Measurements from ENCODE around the gene RPA1. TPM values are rescaled to one million over a fixed set of nuclear protein-coding genes. Genes with fewer than 3 reads are reported as not detected.
"Not testable (repeated sequence)": the region's sequence is repeated elsewhere in the genome, so short reads cannot be mapped to it uniquely, and the experiment has no call there.

Gene RPA1
- total and polyA plus RNA-seq, 7 experiments from 2014 or later = 57.8 to 264 (median 85.2) TPM

- Mint-ChIP-seq H3K27me3 (no peaks in the 10 kb centered on the region), H3K9me3 (no peaks in the 10 kb centered on the region), H3K27ac (peak overlapping the region in 1 of 9 donors; percentile 2), H3K4me3 (no peak overlapping the region), H3K36me3 (peaks cover 0 to 24% (median 10%) of the 10 kb centered on the region in 5 donors), H3K4me1 (peaks cover 10 to 21% (median 14%) of the 10 kb centered on the region in 7 donors)
- ChIA-PET CTCF (no interaction called here), POLR2A (interaction anchor here (0.8 kb wide), 1 partner anchor 13 kb away, joined by 7 read pairs; no protein-coding TSS in a partner anchor)
- Histone ChIP-seq H3K27ac (ENCODE audit: low read depth, low read length) (no peak overlapping the region), H3K9me3 (ENCODE audit: control insufficient read depth in 2 of 3, low read length in 3 of 3) (no peaks in the 10 kb centered on the region), H3K36me3 (ENCODE audit: control insufficient read depth in 2 of 3, insufficient read depth in 3 of 3, low read length in 3 of 3) (peaks cover 0 to 31% (median 0%) of the 10 kb centered on the region in 3 experiments), H3K4me1 (ENCODE audit: control insufficient read depth in 2 of 2, insufficient read depth in 2 of 2, low read length in 2 of 2) (no peaks in the 10 kb centered on the region), H3K27me3 (ENCODE audit: control insufficient read depth in 2 of 2, insufficient read depth in 2 of 2, low read length in 2 of 2) (no peaks in the 10 kb centered on the region), H3K4me3 (ENCODE audit: low read length) (no peak overlapping the region)
- intact Hi-C loops (cut with micrococcal nuclease) = no loop called here
- ATAC-seq (no peak), DNase-seq (no peak)
These were observed 32.5 kb upstream of the RPA1 start for GRCh38 chr17:1797323-1797722.

- CTCF ChIA-PET = not testable (repeated sequence)
- POLR2A ChIA-PET = interaction anchor here (0.8 kb wide), 1 partner anchor 14 kb away, joined by 7 read pairs; no protein-coding TSS in a partner anchor
These were observed 32.0 kb upstream of the RPA1 start for GRCh38 chr17:1797846-1798245.

GRCh38 chr17:1800240-1800639 is 29.6 kb upstream of the RPA1 start:
- H3K4me3 ChIP-seq (ENCODE audit: low read length) = no peak overlapping the region
- intact Hi-C loops (cut with micrococcal nuclease) = no loop called here
- Mint-ChIP-seq H3K4me3 (no peak overlapping the region), H3K4me1 (peaks cover 7 to 11% (median 10%) of the 10 kb centered on the region in 7 donors), H3K27ac (peak overlapping the region in 1 of 9 donors; percentile 48), H3K36me3 (peaks cover 0 to 36% (median 12%) of the 10 kb centered on the region in 5 donors), H3K9me3 (no peaks in the 10 kb centered on the region), H3K27me3 (no peaks in the 10 kb centered on the region)
- H3K9me3 ChIP-seq (ENCODE audit: control insufficient read depth in 2 of 3, low read length in 3 of 3) = no peaks in the 10 kb centered on the region
- no peaks in the 10 kb centered on the region for H3K4me1 ChIP-seq (ENCODE audit: control insufficient read depth in 2 of 2, insufficient read depth in 2 of 2, low read length in 2 of 2)
- CTCF ChIA-PET = no interaction called here
- ATAC-seq = no peak
- peaks cover 3 to 49% (median 5%) of the 10 kb centered on the region in 3 experiments for H3K36me3 ChIP-seq (ENCODE audit: control insufficient read depth in 2 of 3, insufficient read depth in 3 of 3, low read length in 3 of 3)
- no peak overlapping the region for H3K27ac ChIP-seq (ENCODE audit: low read depth, low read length)
- POLR2A ChIA-PET = no interaction called here
- H3K27me3 ChIP-seq (ENCODE audit: control insufficient read depth in 2 of 2, insufficient read depth in 2 of 2, low read length in 2 of 2) = no peaks in the 10 kb centered on the region
- no peak for DNase-seq

More at GRCh38 chr17:1797846-1798245, 32.0 kb upstream of the RPA1 start:
- H3K9me3 ChIP-seq (ENCODE audit: control insufficient read depth in 2 of 3, low read length in 3 of 3); intact Hi-C loops (cut with micrococcal nuclease); H3K4me1 ChIP-seq (ENCODE audit: control insufficient read depth in 2 of 2, insufficient read depth in 2 of 2, low read length in 2 of 2); H3K27me3 Mint-ChIP-seq; H3K27ac Mint-ChIP-seq; H3K4me3 Mint-ChIP-seq; H3K27me3 ChIP-seq (ENCODE audit: control insufficient read depth in 2 of 2, insufficient read depth in 2 of 2, low read length in 2 of 2); H3K27ac ChIP-seq (ENCODE audit: low read depth, low read length); H3K4me3 ChIP-seq (ENCODE audit: low read length); H3K9me3 Mint-ChIP-seq; ATAC-seq; DNase-seq: not testable (repeated sequence)
- peaks cover 10 to 21% (median 14%) of the 10 kb centered on the region in 7 donors for H3K4me1 Mint-ChIP-seq
- H3K36me3 ChIP-seq (ENCODE audit: control insufficient read depth in 2 of 3, insufficient read depth in 3 of 3, low read length in 3 of 3) = peaks cover 0 to 32% (median 0%) of the 10 kb centered on the region in 3 experiments
- peaks cover 0 to 23% (median 10%) of the 10 kb centered on the region in 5 donors for H3K36me3 Mint-ChIP-seq

GRCh38 chr17:1800712-1801111 is 29.1 kb upstream of the RPA1 start:
- Mint-ChIP-seq H3K36me3 (peaks cover 0 to 36% (median 11%) of the 10 kb centered on the region in 5 donors), H3K27me3 (no peaks in the 10 kb centered on the region), H3K4me1 (peaks cover 6 to 11% (median 8%) of the 10 kb centered on the region in 7 donors), H3K27ac (no peak overlapping the region), H3K9me3 (no peaks in the 10 kb centered on the region), H3K4me3 (no peak overlapping the region)
- intact Hi-C loops (cut with micrococcal nuclease) = no loop called here
- Histone ChIP-seq H3K4me3 (ENCODE audit: low read length) (no peak overlapping the region), H3K27me3 (ENCODE audit: control insufficient read depth in 2 of 2, insufficient read depth in 2 of 2, low read length in 2 of 2) (no peaks in the 10 kb centered on the region), H3K4me1 (ENCODE audit: control insufficient read depth in 2 of 2, insufficient read depth in 2 of 2, low read length in 2 of 2) (no peaks in the 10 kb centered on the region), H3K36me3 (ENCODE audit: control insufficient read depth in 2 of 3, insufficient read depth in 3 of 3, low read length in 3 of 3) (peaks cover 3 to 49% (median 5%) of the 10 kb centered on the region in 3 experiments), H3K9me3 (ENCODE audit: control insufficient read depth in 2 of 3, low read length in 3 of 3) (no peaks in the 10 kb centered on the region), H3K27ac (ENCODE audit: low read depth, low read length) (no peak overlapping the region)
- CTCF ChIA-PET = no interaction called here
- ATAC-seq (no peak), DNase-seq (no peak)
- POLR2A ChIA-PET = no interaction called here

DNA sequence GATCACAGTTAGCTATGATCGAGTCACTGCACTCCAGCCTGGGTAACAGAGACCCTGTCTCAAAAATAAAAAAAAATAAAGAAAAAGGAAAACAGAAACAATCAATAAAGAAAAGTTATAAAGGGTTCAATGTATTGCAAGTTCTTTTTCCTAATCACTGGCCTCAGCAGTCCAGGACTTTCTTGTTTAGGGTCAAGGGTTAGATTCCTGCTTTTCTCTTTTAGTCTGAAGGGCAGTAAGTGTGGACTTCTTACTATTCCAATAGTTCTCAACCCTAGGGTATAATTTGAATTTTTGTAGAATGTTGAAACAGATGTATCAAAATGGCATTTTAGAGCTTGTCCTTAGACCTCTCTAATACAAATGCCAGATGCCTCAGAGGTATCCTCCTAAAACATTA is 27.4 kb upstream of the RPA1 start:
- no peak for ATAC-seq
- Histone ChIP-seq H3K4me1 (ENCODE audit: control insufficient read depth in 2 of 2, insufficient read depth in 2 of 2, low read length in 2 of 2) (no peaks in the 10 kb centered on the region), H3K36me3 (ENCODE audit: control insufficient read depth in 2 of 3, insufficient read depth in 3 of 3, low read length in 3 of 3) (peaks cover 3 to 45% (median 5%) of the 10 kb centered on the region in 3 experiments), H3K27me3 (ENCODE audit: control insufficient read depth in 2 of 2, insufficient read depth in 2 of 2, low read length in 2 of 2) (no peaks in the 10 kb centered on the region), H3K27ac (ENCODE audit: low read depth, low read length) (no peak overlapping the region), H3K4me3 (ENCODE audit: low read length) (no peak overlapping the region), H3K9me3 (ENCODE audit: control insufficient read depth in 2 of 3, low read length in 3 of 3) (no peaks in the 10 kb centered on the region)
- Mint-ChIP-seq H3K9me3 (no peaks in the 10 kb centered on the region), H3K27me3 (no peaks in the 10 kb centered on the region), H3K36me3 (peaks cover 0 to 32% (median 8%) of the 10 kb centered on the region in 5 donors), H3K4me1 (peaks cover under 1 to 5% (median 1%) of the 10 kb centered on the region in 7 donors), H3K27ac (no peak overlapping the region), H3K4me3 (no peak overlapping the region)
- intact Hi-C loops (cut with micrococcal nuclease) = no loop called here
- POLR2A ChIA-PET = no interaction called here
- DNase-seq = no peak
- CTCF ChIA-PET = interaction anchor here (0.7 kb wide), 1 partner anchor 239 kb away, joined by 3 read pairs; no protein-coding TSS in a partner anchor

DNA sequence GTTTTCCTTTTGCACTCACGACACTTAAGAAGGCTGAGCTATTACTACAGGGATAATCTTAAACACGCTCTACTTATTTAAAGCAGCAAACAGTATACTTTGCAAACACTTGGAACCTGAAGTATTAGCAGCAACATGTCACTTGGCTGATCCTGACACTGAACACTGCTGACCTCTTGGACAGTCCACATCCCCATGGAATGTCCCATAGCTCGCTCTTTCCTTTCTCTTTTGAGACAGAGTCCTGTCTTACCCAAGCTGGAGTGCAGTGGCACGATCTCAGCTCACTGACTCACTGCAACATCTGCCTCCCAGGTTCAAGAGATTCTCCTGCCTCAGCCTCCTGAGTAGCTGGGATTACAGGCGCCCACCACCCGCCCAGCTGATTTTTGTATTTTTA is 26.5 kb upstream of the RPA1 start:
- peaks cover 0 to 35% (median 9%) of the 10 kb centered on the region in 5 donors for H3K36me3 Mint-ChIP-seq
- Histone ChIP-seq H3K36me3 (ENCODE audit: control insufficient read depth in 2 of 3, insufficient read depth in 3 of 3, low read length in 3 of 3) (peaks cover 3 to 42% (median 5%) of the 10 kb centered on the region in 3 experiments), H3K27me3 (ENCODE audit: control insufficient read depth in 2 of 2, insufficient read depth in 2 of 2, low read length in 2 of 2) (no peaks in the 10 kb centered on the region), H3K27ac (ENCODE audit: low read depth, low read length) (no peak overlapping the region), H3K9me3 (ENCODE audit: control insufficient read depth in 2 of 3, low read length in 3 of 3) (no peaks in the 10 kb centered on the region), H3K4me1 (ENCODE audit: control insufficient read depth in 2 of 2, insufficient read depth in 2 of 2, low read length in 2 of 2) (no peaks in the 10 kb centered on the region), H3K4me3 (ENCODE audit: low read length) (no peak overlapping the region)
- intact Hi-C loops (cut with micrococcal nuclease) = no loop called here
- ChIA-PET POLR2A (interaction anchor here (0.5 kb wide), 1 partner anchor 71 kb away, joined by 3 read pairs; no protein-coding TSS in a partner anchor), CTCF (no interaction called here)
- DNase-seq (no peak), ATAC-seq (no peak)
- H3K4me3 Mint-ChIP-seq = no peak overlapping the region
- no peaks in the 10 kb centered on the region for H3K9me3 Mint-ChIP-seq
- H3K27ac Mint-ChIP-seq = peak overlapping the region in 2 of 9 donors; percentile 21 to 26
- peaks cover 0 to 7% (median 0%) of the 10 kb centered on the region in 7 donors for H3K4me1 Mint-ChIP-seq
- no peaks in the 10 kb centered on the region for H3K27me3 Mint-ChIP-seq

DNA sequence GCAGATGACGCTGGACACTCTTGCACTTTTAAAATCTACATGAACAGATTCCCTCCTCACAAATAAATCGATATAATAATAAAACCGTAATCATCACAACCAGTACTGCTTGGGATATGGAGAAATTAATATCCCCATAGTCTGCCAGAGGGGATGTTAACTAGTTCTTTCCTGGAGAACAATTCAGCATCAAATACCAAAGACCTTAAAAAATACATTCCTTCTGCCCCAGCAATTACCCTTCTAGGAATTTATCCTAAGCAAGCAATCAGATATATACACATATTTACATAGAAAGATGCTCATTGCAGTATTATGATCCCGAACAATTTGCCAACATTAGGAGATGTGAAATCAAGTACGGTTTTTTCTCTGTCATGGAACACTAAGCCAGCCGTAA is 21.9 kb upstream of the RPA1 start:
- H3K27ac Mint-ChIP-seq = no peak overlapping the region
- Histone ChIP-seq H3K27ac (ENCODE audit: low read depth, low read length) (no peak overlapping the region), H3K36me3 (ENCODE audit: control insufficient read depth in 2 of 3, insufficient read depth in 3 of 3, low read length in 3 of 3) (peaks cover 3 to 40% (median 5%) of the 10 kb centered on the region in 3 experiments), H3K4me3 (ENCODE audit: low read length) (no peak overlapping the region), H3K4me1 (ENCODE audit: control insufficient read depth in 2 of 2, insufficient read depth in 2 of 2, low read length in 2 of 2) (no peaks in the 10 kb centered on the region), H3K9me3 (ENCODE audit: control insufficient read depth in 2 of 3, low read length in 3 of 3) (no peaks in the 10 kb centered on the region), H3K27me3 (ENCODE audit: control insufficient read depth in 2 of 2, insufficient read depth in 2 of 2, low read length in 2 of 2) (no peaks in the 10 kb centered on the region)
- no peak for DNase-seq
- intact Hi-C loops (cut with micrococcal nuclease) = no loop called here
- ATAC-seq = no peak
- peaks cover 0 to 10% (median 3%) of the 10 kb centered on the region in 7 donors for H3K4me1 Mint-ChIP-seq
- POLR2A ChIA-PET = no interaction called here
- peaks cover 0 to 32% (median 13%) of the 10 kb centered on the region in 5 donors for H3K36me3 Mint-ChIP-seq
- no peaks in the 10 kb centered on the region for H3K27me3 Mint-ChIP-seq
- no peaks in the 10 kb centered on the region for H3K9me3 Mint-ChIP-seq
- CTCF ChIA-PET = no interaction called here
- no peak overlapping the region for H3K4me3 Mint-ChIP-seq
